HEK293 (cell line): Measurements from ENCODE around the gene PRKCE.

Experiments
- CTCF ChIP-seq: fragments of 450-650 bp; formaldehyde crosslinking; IDR thresholded peaks from 2 replicates; pipeline ENCODE4 v1.5.1; 2016; ENCODE audit warnings: missing biosample characterization, missing genetic modification characterization
- MEIS1 ChIP-seq: sonication (generic); formaldehyde crosslinking; IDR thresholded peaks from 2 replicates; pipeline ENCODE4 v1.8.1; 2022; ENCODE audit warnings: missing genetic modification reagents, mild to moderate bottlenecking, borderline replicate concordance
- YY1 ChIP-seq: fragments of 450-650 bp; formaldehyde crosslinking; IDR thresholded peaks from 2 replicates; pipeline ENCODE4 v1.5.1; 2018; ENCODE audit warnings: missing biosample characterization, missing genetic modification characterization
- ZBTB20 ChIP-seq: fragments of 450-650 bp; formaldehyde crosslinking; IDR thresholded peaks from 2 replicates; pipeline ENCODE4 v1.5.1; 2016; ENCODE audit warnings: missing biosample characterization, missing genetic modification characterization
- ZBTB48 ChIP-seq: fragments of 450-650 bp; formaldehyde crosslinking; IDR thresholded peaks from 2 replicates; pipeline ENCODE4 v1.5.1; 2016; ENCODE audit warnings: missing biosample characterization, missing genetic modification characterization
- ZFP3 ChIP-seq: fragments of 450-650 bp; formaldehyde crosslinking; IDR thresholded peaks from 2 replicates; pipeline ENCODE4 v1.5.1; 2016; ENCODE audit warnings: low read depth, missing biosample characterization, missing genetic modification characterization
- ZNF335 ChIP-seq: fragments of 450-650 bp; formaldehyde crosslinking; conservative IDR thresholded peaks from 2 replicates; pipeline ENCODE4 v1.5.1; 2016; ENCODE audit warnings: missing biosample characterization, missing genetic modification characterization
- ZNF394 ChIP-seq: fragments of 450-650 bp; formaldehyde crosslinking; IDR thresholded peaks from 2 replicates; pipeline ENCODE4 v1.5.1; 2016; ENCODE audit warnings: missing biosample characterization, missing genetic modification characterization, mild to moderate bottlenecking, moderate library complexity, borderline replicate concordance
- ZNF426 ChIP-seq: fragments of 450-650 bp; formaldehyde crosslinking; IDR thresholded peaks from 2 replicates; pipeline ENCODE4 v1.5.1; 2017; ENCODE audit warnings: missing biosample characterization, missing genetic modification characterization, mild to moderate bottlenecking, inconsistent platforms, moderate library complexity
- ZSCAN5A ChIP-seq: fragments of 450-650 bp; formaldehyde crosslinking; IDR thresholded peaks from 2 replicates; pipeline ENCODE4 v1.5.1; 2016; ENCODE audit warnings: missing biosample characterization, missing genetic modification characterization
- TF ChIP-seq, protein P1 (sequence below): fragments of 450-650 bp; formaldehyde crosslinking; IDR thresholded peaks from 2 replicates; pipeline ENCODE4 v1.5.1; 2016; ENCODE audit warnings: missing biosample characterization, missing genetic modification characterization
- TF ChIP-seq, protein P2 (sequence below): fragments of 450-650 bp; formaldehyde crosslinking; IDR thresholded peaks from 2 replicates; pipeline ENCODE4 v1.5.1; 2016; ENCODE audit warnings: missing biosample characterization, missing genetic modification characterization

GRCh38 chr2:45884126-45884525 is 232.7 kb downstream of the PRKCE start:
- TF ChIP-seq CTCF (tag by site-specific recombination) = no peak
- TF ChIP-seq ZNF394 (tag by site-specific recombination) = no peak
- no peak for TF ChIP-seq YY1 (tag by site-specific recombination)
- TF ChIP-seq ZBTB20 (tag by site-specific recombination) = no peak
- TF ChIP-seq ZSCAN5A (tag by site-specific recombination) = no peak
- TF ChIP-seq ZNF335 (tag by site-specific recombination) = no peak
- TF ChIP-seq ZBTB48 (tag by site-specific recombination) = no peak
- TF ChIP-seq ZFP3 = no peak
- TF ChIP-seq ZNF426 (tag by site-specific recombination) = no peak
- no peak for TF ChIP-seq MEIS1
- TF ChIP-seq, protein P1, sequence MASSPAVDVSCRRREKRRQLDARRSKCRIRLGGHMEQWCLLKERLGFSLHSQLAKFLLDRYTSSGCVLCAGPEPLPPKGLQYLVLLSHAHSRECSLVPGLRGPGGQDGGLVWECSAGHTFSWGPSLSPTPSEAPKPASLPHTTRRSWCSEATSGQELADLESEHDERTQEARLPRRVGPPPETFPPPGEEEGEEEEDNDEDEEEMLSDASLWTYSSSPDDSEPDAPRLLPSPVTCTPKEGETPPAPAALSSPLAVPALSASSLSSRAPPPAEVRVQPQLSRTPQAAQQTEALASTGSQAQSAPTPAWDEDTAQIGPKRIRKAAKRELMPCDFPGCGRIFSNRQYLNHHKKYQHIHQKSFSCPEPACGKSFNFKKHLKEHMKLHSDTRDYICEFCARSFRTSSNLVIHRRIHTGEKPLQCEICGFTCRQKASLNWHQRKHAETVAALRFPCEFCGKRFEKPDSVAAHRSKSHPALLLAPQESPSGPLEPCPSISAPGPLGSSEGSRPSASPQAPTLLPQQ = no peak
- TF ChIP-seq, protein P2, sequence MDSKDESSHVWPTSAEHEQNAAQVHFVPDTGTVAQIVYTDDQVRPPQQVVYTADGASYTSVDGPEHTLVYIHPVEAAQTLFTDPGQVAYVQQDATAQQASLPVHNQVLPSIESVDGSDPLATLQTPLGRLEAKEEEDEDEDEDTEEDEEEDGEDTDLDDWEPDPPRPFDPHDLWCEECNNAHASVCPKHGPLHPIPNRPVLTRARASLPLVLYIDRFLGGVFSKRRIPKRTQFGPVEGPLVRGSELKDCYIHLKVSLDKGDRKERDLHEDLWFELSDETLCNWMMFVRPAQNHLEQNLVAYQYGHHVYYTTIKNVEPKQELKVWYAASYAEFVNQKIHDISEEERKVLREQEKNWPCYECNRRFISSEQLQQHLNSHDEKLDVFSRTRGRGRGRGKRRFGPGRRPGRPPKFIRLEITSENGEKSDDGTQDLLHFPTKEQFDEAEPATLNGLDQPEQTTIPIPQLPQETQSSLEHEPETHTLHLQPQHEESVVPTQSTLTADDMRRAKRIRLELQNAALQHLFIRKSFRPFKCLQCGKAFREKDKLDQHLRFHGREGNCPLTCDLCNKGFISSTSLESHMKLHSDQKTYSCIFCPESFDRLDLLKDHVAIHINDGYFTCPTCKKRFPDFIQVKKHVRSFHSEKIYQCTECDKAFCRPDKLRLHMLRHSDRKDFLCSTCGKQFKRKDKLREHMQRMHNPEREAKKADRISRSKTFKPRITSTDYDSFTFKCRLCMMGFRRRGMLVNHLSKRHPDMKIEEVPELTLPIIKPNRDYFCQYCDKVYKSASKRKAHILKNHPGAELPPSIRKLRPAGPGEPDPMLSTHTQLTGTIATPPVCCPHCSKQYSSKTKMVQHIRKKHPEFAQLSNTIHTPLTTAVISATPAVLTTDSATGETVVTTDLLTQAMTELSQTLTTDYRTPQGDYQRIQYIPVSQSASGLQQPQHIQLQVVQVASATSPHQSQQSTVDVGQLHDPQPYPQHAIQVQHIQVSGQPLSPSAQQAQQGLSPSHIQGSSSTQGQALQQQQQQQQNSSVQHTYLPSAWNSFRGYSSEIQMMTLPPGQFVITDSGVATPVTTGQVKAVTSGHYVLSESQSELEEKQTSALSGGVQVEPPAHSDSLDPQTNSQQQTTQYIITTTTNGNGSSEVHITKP (tag by site-specific recombination) = no peak
